ENCODE measurements around the gene OPN1SW.

GRCh38 chr7:128792471-128793180 lies 17.0 kb upstream of the OPN1SW start:
- no peak for TF ChIP-seq CTCF (IDR thresholded peaks at IDR 0.05)
- TF ChIP-seq POLR2A (IDR thresholded peaks at IDR 0.05) = no peak
